Neural cell (in vitro differentiated cells): ENCODE measurements around the gene DHH. TPM values are rescaled to one million over a fixed set of nuclear protein-coding genes. Genes with fewer than 3 reads are reported as not detected.
A peak's percentile ranks its signal among the peaks of the same experiment; 100 is the strongest.

ENCODE experiments used
- H2AFZ ChIP-seq: fragments of 200-600, 300-800 bp; sonication (generic), shearing (Covaris generic); 2 replicates; pipeline ENCODE4 v1.6.0; 2014; ENCODE audit warnings: low read depth, mild to moderate bottlenecking, antibody characterized with exemption, low read length, moderate library complexity
- H3F3A ChIP-seq: fragments of 200-600 bp; shearing (Covaris generic); 2 replicates; pipeline ENCODE4 v1.6.1; 2016; ENCODE audit warnings: mild to moderate bottlenecking, moderate library complexity, mixed read lengths, antibody characterized with exemption, low read length; ENCODE audit not compliant: insufficient read depth, poor library complexity, severe bottlenecking
- H3K27ac ChIP-seq: fragments of 200-600, 300-800 bp; sonication (generic), shearing (Covaris generic); 2 replicates; pipeline ENCODE4 v1.5.1; 2014; ENCODE audit warnings: mild to moderate bottlenecking, low read length, moderate library complexity
- H3K27me3 ChIP-seq: fragments of 300-800, 200-600 bp; sonication (generic), shearing (Covaris generic); 2 replicates; pipeline ENCODE4 v1.6.0; 2014; ENCODE audit warnings: mild to moderate bottlenecking, low read depth, low read length, moderate library complexity; ENCODE audit not compliant: insufficient read depth
- H3K36me3 ChIP-seq: fragments of 300-800, 200-600 bp; sonication (generic), shearing (Covaris generic); 2 replicates; pipeline ENCODE4 v1.5.1; 2014; ENCODE audit warnings: mild to moderate bottlenecking, antibody characterized with exemption, low read length, moderate library complexity; ENCODE audit not compliant: insufficient read depth
- H3K4me2 ChIP-seq: fragments of 300-800, 200-600 bp; sonication (generic), shearing (Covaris generic); 2 replicates; pipeline ENCODE4 v1.6.0; 2014; ENCODE audit warnings: mild to moderate bottlenecking, low read length
- H3K4me3 ChIP-seq: fragments of 300-800, 200-600 bp; sonication (generic), shearing (Covaris generic); 2 replicates; pipeline ENCODE4 v1.5.1; 2014; ENCODE audit warnings: mild to moderate bottlenecking, low read length, moderate library complexity
- H3K79me2 ChIP-seq: fragments of 200-600 bp; shearing (Covaris generic); replicated peaks from 2 replicates; pipeline ENCODE4 v1.6.0; 2014; ENCODE audit warnings: mild to moderate bottlenecking, low read length, moderate library complexity; ENCODE audit not compliant: insufficient read depth
- H3K9ac ChIP-seq: fragments of 300-800, 200-600 bp; sonication (generic), shearing (Covaris generic); 2 replicates; pipeline ENCODE4 v1.6.1; 2016; ENCODE audit warnings: mild to moderate bottlenecking, low read length, mixed read lengths
- H3K9me2 ChIP-seq: fragments of 200-600 bp; shearing (Covaris generic); 2 replicates; pipeline ENCODE4 v1.6.1; 2016; ENCODE audit warnings: mild to moderate bottlenecking, low read length, mixed read lengths; ENCODE audit not compliant: insufficient read depth
- H3K9me3 ChIP-seq: fragments of 200-600, 300-800 bp; sonication (generic), shearing (Covaris generic); 2 replicates; pipeline ENCODE4 v1.6.1; 2016; ENCODE audit warnings: mild to moderate bottlenecking, mixed run types, low read length, moderate library complexity, mixed read lengths
- H4K20me1 ChIP-seq: fragments of 200-600 bp; shearing (Covaris generic); 2 replicates; pipeline ENCODE4 v1.6.1; 2016; ENCODE audit warnings: mild to moderate bottlenecking, mixed run types; ENCODE audit not compliant: insufficient read depth
- EP300 ChIP-seq: fragments of 450-650 bp; conservative IDR thresholded peaks from 2 replicates; pipeline ENCODE4 v1.6.1; 2014; ENCODE audit warnings: antibody characterized with exemption, mild to moderate bottlenecking, moderate library complexity; ENCODE audit not compliant: poor library complexity, severe bottlenecking
- EZH2 ChIP-seq: fragments of 200-600, 300-800 bp; shearing (Covaris generic), sonication (generic); IDR thresholded peaks from 2 replicates; pipeline ENCODE4 v1.6.1; 2014; ENCODE audit warnings: antibody characterized with exemption, low read length, borderline replicate concordance, mild to moderate bottlenecking; ENCODE audit not compliant: insufficient read depth, poor library complexity, severe bottlenecking
- MXI1 ChIP-seq: fragments of 450-650 bp; conservative IDR thresholded peaks from 2 replicates; pipeline ENCODE4 v1.6.1; 2014; ENCODE audit warnings: antibody characterized with exemption, mild to moderate bottlenecking; ENCODE audit not compliant: poor library complexity, severe bottlenecking
- RAD21 ChIP-seq: fragments of 450-650 bp; conservative IDR thresholded peaks from 2 replicates; pipeline ENCODE4 v1.6.1; 2014; ENCODE audit warnings: antibody characterized with exemption, mild to moderate bottlenecking, moderate library complexity
- polyA plus RNA-seq: library from polyadenylated mRNA; depleted of rRNA; stranded (reverse); fragments of >200 nt; gene quantifications from 2 replicates; pipeline ENCODE4 v1.2.3, GENCODE V29; 2014
- TF ChIP-seq, protein P1 (sequence below): IDR thresholded peaks from 2 replicates; pipeline ENCODE4 v1.6.1; 2012; ENCODE audit warnings: borderline replicate concordance
- TF ChIP-seq, protein P2 (sequence below): fragments of 450-650 bp; IDR thresholded peaks from 2 replicates; pipeline ENCODE4 v1.5.1; 2014; ENCODE audit warnings: antibody characterized with exemption, mild to moderate bottlenecking, moderate library complexity; ENCODE audit not compliant: poor library complexity, severe bottlenecking

The DHH gene
- polyA plus RNA-seq, 1 donor from 2014 or later: 0.66 TPM

DNA sequence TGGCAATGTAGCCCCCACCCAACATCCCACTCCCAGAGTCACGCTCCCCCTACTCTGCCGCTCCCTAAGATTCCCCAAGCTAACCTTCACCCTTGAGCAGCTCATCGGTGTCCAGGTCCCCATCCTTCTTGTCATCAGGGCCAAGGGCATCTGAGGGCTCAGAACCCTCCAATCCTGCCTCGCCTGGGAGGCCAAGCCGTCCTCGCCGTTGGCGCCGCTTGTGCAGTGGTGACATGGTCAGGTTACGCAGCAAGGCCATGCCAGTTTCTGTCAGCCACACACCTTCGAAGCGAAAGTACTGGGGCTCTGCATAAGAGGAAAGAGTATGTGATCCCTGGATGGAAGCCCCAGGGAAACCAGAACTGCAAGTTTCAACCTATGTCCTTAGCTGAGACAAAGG lies 49.9 kb downstream of the DHH start:
- Histone ChIP-seq H3K27ac (no peak overlapping the region), H3K27me3 (no peaks in the 10 kb centered on the region), H3K9me2 (no peaks in the 10 kb centered on the region), H4K20me1 (no peaks in the 10 kb centered on the region), H3K9ac (no peak overlapping the region), H2AFZ (no peak overlapping the region), H3K36me3 (no peaks in the 10 kb centered on the region), H3K79me2 (no peaks in the 10 kb centered on the region), H3K9me3 (no peaks in the 10 kb centered on the region), H3K4me2 (no peak overlapping the region), H3F3A (no peaks in the 10 kb centered on the region), H3K4me3 (no peak overlapping the region)
- TF ChIP-seq RAD21 (no peak), EP300 (no peak), EZH2 (no peak), MXI1 (no peak)
- TF ChIP-seq, protein P1, sequence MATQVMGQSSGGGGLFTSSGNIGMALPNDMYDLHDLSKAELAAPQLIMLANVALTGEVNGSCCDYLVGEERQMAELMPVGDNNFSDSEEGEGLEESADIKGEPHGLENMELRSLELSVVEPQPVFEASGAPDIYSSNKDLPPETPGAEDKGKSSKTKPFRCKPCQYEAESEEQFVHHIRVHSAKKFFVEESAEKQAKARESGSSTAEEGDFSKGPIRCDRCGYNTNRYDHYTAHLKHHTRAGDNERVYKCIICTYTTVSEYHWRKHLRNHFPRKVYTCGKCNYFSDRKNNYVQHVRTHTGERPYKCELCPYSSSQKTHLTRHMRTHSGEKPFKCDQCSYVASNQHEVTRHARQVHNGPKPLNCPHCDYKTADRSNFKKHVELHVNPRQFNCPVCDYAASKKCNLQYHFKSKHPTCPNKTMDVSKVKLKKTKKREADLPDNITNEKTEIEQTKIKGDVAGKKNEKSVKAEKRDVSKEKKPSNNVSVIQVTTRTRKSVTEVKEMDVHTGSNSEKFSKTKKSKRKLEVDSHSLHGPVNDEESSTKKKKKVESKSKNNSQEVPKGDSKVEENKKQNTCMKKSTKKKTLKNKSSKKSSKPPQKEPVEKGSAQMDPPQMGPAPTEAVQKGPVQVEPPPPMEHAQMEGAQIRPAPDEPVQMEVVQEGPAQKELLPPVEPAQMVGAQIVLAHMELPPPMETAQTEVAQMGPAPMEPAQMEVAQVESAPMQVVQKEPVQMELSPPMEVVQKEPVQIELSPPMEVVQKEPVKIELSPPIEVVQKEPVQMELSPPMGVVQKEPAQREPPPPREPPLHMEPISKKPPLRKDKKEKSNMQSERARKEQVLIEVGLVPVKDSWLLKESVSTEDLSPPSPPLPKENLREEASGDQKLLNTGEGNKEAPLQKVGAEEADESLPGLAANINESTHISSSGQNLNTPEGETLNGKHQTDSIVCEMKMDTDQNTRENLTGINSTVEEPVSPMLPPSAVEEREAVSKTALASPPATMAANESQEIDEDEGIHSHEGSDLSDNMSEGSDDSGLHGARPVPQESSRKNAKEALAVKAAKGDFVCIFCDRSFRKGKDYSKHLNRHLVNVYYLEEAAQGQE: no peak

DNA sequence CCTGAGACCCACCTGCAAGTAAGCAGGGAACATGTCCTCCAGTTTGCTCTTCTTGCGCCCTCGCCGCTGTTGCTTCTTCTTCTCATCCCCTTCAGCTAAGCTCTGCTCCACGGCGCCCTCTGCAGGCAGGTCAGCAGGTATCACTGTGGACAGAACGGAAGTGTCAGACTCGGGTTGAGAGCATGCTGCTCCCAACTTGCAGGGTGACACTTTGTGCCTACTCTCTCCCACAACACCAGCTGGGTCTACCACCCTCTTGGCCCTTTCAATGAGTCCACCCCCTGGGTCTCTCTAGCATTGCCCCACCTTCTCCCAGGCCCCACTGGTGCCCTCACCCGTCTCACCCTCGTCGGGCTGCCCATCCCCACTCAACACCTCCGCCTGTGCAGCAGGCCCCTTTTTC lies 50.7 kb downstream of the DHH start:
- no peaks in the 10 kb centered on the region for H3K36me3 ChIP-seq
- H4K20me1 ChIP-seq: no peaks in the 10 kb centered on the region
- H2AFZ ChIP-seq: no peak overlapping the region
- no peaks in the 10 kb centered on the region for H3K9me2 ChIP-seq
- H3K79me2 ChIP-seq: no peaks in the 10 kb centered on the region
- H3K9ac ChIP-seq: no peak overlapping the region
- TF ChIP-seq, protein P2, sequence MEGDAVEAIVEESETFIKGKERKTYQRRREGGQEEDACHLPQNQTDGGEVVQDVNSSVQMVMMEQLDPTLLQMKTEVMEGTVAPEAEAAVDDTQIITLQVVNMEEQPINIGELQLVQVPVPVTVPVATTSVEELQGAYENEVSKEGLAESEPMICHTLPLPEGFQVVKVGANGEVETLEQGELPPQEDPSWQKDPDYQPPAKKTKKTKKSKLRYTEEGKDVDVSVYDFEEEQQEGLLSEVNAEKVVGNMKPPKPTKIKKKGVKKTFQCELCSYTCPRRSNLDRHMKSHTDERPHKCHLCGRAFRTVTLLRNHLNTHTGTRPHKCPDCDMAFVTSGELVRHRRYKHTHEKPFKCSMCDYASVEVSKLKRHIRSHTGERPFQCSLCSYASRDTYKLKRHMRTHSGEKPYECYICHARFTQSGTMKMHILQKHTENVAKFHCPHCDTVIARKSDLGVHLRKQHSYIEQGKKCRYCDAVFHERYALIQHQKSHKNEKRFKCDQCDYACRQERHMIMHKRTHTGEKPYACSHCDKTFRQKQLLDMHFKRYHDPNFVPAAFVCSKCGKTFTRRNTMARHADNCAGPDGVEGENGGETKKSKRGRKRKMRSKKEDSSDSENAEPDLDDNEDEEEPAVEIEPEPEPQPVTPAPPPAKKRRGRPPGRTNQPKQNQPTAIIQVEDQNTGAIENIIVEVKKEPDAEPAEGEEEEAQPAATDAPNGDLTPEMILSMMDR: peak; percentile 46
- TF ChIP-seq, protein P1: no peak
- no peaks in the 10 kb centered on the region for H3F3A ChIP-seq
- no peaks in the 10 kb centered on the region for H3K27me3 ChIP-seq
- no peaks in the 10 kb centered on the region for H3K9me3 ChIP-seq
- no peak overlapping the region for H3K4me2 ChIP-seq
- no peak overlapping the region for H3K27ac ChIP-seq
- no peak overlapping the region for H3K4me3 ChIP-seq
